NCI-H526 treated with DMSO at 0.1 percent for 48 hours (cell line): ENCODE data around the gene STX4.

Experiments used
- DNase-seq: peaks from one replicate; lab custom pipeline; 2025; lab: John Stamatoyannopoulos, UW

Gene STX4

GRCh38 chr16:31083556-31083955 lies 50.2 kb downstream of the STX4 start:
- no peak for DNase-seq

- no peak for DNase-seq
Observed at GRCh38 chr16:31083981-31084380, 50.6 kb downstream of the STX4 start.

GRCh38 chr16:31084584-31085302 lies 51.4 kb downstream of the STX4 start:
- no peak for DNase-seq

GRCh38 chr16:31085411-31085810 lies 52.1 kb downstream of the STX4 start:
- DNase-seq, result peak; percentile 53

GRCh38 chr16:31085873-31086628 lies 52.7 kb downstream of the STX4 start:
- DNase-seq, result peak; percentile 29

- no peak for DNase-seq
Observed at GRCh38 chr16:31086629-31086906, 53.2 kb downstream of the STX4 start.

- no peak for DNase-seq
Observed at GRCh38 chr16:31087481-31087880, 54.1 kb downstream of the STX4 start.

GRCh38 chr16:31087971-31088370 lies 54.6 kb downstream of the STX4 start:
- DNase-seq, result no peak

GRCh38 chr16:31088459-31089183 lies 55.3 kb downstream of the STX4 start, which contains the start of gene PRSS53:
Gene PRSS53, minus strand, starts transcription at chr16:31088943. Its CDS starts 134 bp downstream, at chr16:31088809.
- no peak for DNase-seq

- DNase-seq, result no peak
Observed at GRCh38 chr16:31089199-31089598, 55.8 kb downstream of the STX4 start.
